CD4-positive, alpha-beta T cell treated with Interleukin-6 at 100 ng/mL for 8 hours (primary cell): ENCODE measurements around the gene MFN2.
"Not testable (repeated sequence)": the region's sequence is repeated elsewhere in the genome, so short reads cannot be mapped to it uniquely, and the experiment has no call there.

ENCODE experiments used
- DNase-seq: peaks from one replicate; pipeline ENCODE4 v3.0.0-alpha.2; 2020; ENCODE audit warnings: mixed read lengths, low spot score

The MFN2 gene

GRCh38 chr1:12026586-12026985, 46.3 kb downstream of the MFN2 start:
- DNase-seq = no peak

DNA sequence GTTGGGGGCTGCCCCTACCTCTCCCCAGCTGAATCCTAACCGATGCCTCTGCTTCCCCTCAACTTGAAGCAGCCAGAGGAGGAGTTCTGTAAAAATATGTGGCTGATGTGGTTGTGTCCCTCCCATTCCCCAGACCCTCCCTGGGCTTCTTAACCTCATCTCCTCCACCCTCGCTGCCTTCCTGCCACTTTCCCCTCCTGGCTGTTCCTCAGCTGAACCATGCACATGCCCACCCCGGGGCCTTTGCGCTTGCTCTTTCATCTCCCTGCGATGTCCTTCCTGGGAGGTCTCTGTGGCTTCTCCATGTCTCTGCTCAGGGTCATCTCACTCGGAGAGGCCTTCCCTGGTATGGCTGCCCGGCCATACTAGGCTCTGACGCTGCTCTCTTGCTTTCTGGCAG, 48.0 kb downstream of the MFN2 start:
- DNase-seq = no peak

- DNase-seq = no peak
Measured at GRCh38 chr1:12028957-12029511, 48.8 kb downstream of the MFN2 start.

DNA sequence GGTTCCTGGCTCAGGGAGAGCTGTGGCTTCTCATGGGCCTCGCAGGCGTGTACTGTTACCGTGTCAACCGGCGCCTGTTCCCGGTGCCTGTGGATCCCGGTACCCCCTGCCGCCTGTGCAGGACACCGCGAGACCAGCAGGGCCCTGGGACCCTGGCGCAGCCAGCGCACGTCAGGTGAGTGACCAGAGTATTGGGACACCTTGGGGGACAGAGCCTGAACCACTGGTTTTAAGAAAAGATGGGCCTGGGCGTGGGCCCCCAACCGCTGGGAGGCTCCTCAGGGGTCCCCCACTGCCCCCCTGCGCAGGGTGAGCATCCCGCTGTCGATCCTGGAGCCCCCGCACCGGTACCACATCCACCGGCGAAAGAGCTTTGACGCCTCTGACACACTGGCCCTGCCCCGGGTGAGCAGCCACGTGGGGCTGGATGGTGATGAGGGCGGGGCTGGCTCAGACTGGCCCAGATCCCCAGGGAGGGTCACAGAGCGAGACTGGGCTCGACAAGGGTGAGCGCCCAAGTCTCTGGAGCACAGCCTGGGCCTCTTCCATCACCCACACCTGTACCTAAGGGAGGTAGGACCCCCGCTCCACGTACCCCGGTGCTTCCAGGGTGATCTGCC, 49.6 kb downstream of the MFN2 start:
- DNase-seq = no peak

GRCh38 chr1:12031039-12031980, 51.1 kb downstream of the MFN2 start:
- DNase-seq = no peak

GRCh38 chr1:12032161-12032621, 51.9 kb downstream of the MFN2 start:
- DNase-seq = no peak

DNA sequence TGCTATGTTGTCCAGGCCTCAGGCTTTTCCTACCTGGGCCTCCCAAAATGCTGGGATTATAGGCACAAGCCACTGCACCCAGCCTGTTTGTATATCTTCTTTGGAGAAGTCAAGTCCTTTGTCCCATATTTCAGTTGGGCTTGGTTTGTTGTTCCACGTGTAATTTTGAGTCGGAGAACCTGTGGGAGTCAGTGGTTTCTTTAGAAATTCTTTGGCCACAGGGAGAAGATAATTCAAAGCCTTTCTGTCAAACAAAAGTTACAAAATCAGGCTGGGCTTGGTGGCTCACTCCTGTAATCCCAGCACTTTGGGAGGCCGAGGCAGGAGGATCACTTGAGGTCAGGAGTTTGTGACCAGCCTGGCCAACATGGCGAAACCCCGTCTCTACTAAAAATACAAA, 53.2 kb downstream of the MFN2 start:
- DNase-seq = not testable (repeated sequence)

DNA sequence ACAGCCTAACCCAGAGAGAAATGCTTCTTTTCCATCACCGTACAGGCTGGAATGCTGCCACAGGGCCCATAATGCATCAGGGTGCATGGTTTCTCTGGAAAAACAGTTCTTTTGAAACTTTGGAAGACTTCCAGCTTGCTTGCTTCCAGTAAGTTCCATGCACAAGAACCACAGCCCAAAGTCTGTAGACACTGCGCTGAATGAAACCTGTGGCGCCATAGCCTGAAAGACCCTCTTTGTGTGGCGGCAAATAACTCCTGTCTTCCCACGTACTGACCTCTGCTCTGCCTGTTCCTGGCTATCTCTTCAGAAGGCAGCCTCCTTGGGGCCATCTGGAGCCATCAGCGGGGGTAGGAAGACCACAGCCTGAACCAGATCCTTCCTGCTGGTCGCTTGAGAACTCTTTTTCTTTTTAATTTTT, 54.1 kb downstream of the MFN2 start:
- DNase-seq = no peak

DNA sequence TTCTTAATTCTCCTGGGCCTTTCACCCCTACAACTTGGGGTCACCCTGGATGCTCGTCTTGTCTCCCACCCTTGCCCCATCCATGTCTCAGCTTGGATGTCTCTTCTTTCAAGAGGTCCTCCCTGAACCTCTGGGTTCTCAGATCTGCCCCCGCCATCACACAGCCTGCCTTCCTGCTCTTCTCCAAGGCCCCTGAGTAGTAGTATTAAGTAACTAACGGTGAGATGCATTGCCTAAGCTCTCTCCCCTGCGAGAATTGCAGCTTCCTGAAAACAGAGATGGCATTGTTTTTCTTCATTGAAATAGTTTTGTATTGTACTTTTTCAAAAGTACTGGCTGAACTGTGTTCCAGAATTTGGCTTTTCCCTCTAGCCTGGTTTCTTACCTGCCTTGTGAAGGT, 55.1 kb downstream of the MFN2 start:
- DNase-seq = no peak

DNA sequence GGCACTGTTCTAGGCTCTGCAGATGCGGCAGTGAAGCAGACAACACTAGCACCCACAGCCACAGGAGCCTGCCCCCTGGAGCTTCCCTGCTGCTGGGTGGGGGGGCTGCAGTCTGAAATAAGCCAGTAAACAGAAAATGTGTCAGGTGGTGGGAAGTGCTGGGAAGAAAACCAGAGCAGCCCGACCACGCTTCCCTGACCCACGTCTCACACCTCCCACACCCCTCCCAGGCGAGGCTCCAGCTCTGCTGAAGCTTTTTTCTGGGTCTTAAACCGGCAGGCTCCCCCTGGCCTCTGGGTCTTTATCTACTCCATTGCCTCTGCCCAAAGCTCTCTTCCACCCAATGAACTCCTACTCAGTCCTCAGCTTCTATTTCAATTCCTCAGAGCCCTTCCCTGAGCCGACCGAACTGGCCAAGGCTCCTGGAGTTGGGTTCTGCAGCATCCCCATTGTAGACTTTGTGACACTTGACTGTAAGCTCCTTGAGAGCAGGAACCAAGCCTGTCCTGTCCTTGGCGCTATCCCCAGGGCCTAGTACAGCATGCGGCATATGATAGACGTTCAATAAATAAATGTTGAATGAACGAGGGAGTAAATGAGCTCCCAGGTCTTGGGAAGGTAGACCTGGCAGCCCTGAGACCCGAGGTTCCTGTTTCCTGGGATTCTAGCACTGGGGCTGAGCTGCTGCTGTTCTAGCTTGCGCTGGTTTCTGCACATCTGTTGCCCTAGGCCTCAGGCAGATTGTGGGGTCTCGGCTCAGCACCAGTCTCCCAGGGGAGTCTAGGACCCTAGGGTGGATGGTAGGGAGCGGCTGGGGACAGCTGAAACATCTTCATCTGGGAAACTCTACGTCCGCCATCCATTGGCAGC, 57.5 kb downstream of the MFN2 start:
- DNase-seq = no peak

GRCh38 chr1:12038356-12039163, 58.3 kb downstream of the MFN2 start:
- no peak for DNase-seq

DNA sequence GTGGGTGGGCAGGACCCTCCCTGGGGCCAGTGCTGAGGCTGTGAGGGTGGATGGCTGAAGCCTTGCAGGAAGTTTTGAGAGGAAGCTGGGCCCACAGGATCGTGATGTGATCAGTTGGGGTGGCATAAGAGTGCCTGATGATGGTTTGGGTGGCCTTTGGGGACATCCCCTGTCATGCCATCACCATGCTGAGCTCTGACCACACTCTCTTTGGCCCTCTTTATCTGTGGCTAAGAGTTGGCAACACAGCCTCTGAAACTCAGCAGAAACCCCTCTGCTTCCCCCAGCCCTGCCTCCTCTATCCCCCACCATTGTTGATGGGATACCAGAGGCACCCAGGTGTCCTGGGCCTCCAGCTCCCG, 58.9 kb downstream of the MFN2 start:
- DNase-seq = no peak

- DNase-seq = not testable (repeated sequence)
Measured at GRCh38 chr1:12039824-12040456, 59.7 kb downstream of the MFN2 start.

DNA sequence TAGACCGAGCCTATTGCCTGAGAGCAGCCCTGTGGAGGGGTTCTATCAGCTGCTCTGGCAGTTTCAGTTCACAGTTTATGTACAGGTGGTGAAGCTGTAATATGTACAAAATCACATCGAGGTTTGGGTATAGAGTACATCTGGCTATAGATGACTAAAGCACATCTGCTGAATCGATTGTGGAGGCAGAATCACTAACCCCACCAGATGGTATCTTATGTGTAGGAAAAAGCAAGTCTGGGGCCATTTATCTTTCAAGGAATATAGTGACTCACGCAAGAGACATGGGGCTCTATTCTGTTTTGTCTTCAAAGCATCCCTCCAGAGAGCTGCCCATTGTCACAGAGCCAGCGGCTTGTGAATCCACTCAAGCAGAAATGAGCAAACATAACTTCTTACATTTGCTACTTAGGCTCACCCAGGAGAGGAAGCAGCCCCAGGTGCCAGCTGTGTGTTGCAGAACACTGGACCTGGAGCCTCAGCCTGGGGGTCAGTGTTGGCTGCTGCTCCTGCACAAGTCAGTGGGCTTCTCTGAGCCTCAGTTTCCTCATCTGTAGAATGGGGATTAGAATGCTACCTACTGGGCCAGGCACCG, 60.3 kb downstream of the MFN2 start:
- no peak for DNase-seq

- not testable (repeated sequence) for DNase-seq
Measured at GRCh38 chr1:12044187-12044877, 64.1 kb downstream of the MFN2 start.

- DNase-seq = no peak
Measured at GRCh38 chr1:12046749-12047119, 66.5 kb downstream of the MFN2 start.

DNA sequence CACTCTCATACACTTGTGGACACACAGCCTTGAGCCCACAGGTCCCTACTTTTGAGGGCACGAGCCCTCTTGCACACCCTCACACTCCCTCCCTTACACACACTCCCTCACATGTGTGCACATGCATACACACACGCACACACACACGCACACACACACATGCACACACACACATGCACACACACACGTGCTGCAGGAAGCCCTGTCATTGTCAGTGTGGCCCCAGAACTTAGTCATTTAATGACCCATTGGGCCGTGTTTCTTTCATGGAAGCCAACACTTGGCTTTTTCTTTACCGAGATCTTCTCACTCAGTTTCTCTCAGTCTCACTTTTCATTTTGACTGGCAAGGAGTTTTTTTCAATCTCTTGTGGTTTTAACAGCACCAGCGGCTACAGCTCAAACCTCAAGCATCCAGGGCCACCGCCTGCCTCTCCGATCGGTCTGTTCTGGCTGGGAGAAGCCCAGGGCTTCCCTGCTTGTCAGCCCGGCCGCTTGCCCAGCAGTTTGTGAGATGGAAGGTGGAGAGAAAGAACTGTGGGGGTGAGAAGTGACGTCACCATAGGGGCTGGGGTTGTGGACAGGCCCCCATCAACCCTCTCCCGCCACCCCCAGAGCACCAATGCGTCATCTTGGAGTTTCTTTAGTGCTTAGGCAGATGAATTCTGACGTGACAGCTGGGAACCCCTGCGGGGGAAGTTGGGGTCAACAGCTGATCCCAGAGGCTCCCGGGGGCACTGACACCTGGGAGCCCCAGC, 67.1 kb downstream of the MFN2 start:
- DNase-seq = no peak

GRCh38 chr1:12048372-12048771, 68.1 kb downstream of the MFN2 start:
- no peak for DNase-seq

- DNase-seq = no peak
Measured at GRCh38 chr1:12049616-12050015, 69.4 kb downstream of the MFN2 start.
